Measurements from ENCODE around the gene GJB1. TPM values are rescaled to one million over a fixed set of nuclear protein-coding genes. Genes with fewer than 3 reads are reported as not detected.
"Not testable (repeated sequence)": the region's sequence is repeated elsewhere in the genome, so short reads cannot be mapped to it uniquely, and the experiment has no call there.

Gene GJB1
- total and polyA plus RNA-seq, 2 donors (not counting 1 experiment from before 2014, with no cell fraction given) = not detected

GRCh38 chrX:71175531-71175930 is 47.5 kb upstream of the GJB1 start:
- Histone ChIP-seq H4K20me1 (ENCODE audit: control insufficient read depth, extremely low read depth, insufficient read depth, low read length) (no peaks in the 10 kb centered on the region), H3K27ac (ENCODE audit: insufficient read depth, low read length) (no peak overlapping the region), H3K27me3 (ENCODE audit: control insufficient read depth, insufficient read depth, low read length) (no peaks in the 10 kb centered on the region), H3K4me2 (ENCODE audit: extremely low read depth, insufficient read depth, low read length) (no peak overlapping the region), H3K4me3 (replicated peaks in 1 of 4; ENCODE audit: control extremely low read depth in 1 of 4, insufficient read depth in 1 of 4, low read depth in 3 of 4, low read length in 4 of 4) (no peak overlapping the region), H2AFZ (ENCODE audit: low read length) (no peak overlapping the region), H3K9me3 (ENCODE audit: control insufficient read depth, insufficient read depth, low read depth, low read length) (no peaks in the 10 kb centered on the region), H3K9ac (ENCODE audit: insufficient read depth, low read length) (no peak overlapping the region), H3K36me3 (ENCODE audit: control insufficient read depth, insufficient read depth, low read length) (no peaks in the 10 kb centered on the region), H3K79me2 (ENCODE audit: control insufficient read depth, insufficient read depth, low read length) (no peaks in the 10 kb centered on the region), H3K4me1 (ENCODE audit: control insufficient read depth, extremely low read depth, insufficient read depth, low read length) (no peaks in the 10 kb centered on the region)
- no peak for DNase-seq (ENCODE audit: low read depth in 2 of 2)
- TF ChIP-seq EZH2 (IDR thresholded peaks at IDR 0.05; ENCODE audit: low read length, missing control alignments) = no peak
- no peak for TF ChIP-seq CTCF (conservative IDR thresholded peaks at IDR 0.05 in 1 of 2, IDR thresholded peaks at IDR 0.05 in 1 of 2; ENCODE audit: low read depth in 1 of 2, low read length in 2 of 2)

- Histone ChIP-seq H3K27me3 (ENCODE audit: control insufficient read depth, insufficient read depth, low read length) (no peaks in the 10 kb centered on the region), H3K9ac (ENCODE audit: insufficient read depth, low read length) (no peak overlapping the region), H3K4me1 (ENCODE audit: control insufficient read depth, extremely low read depth, insufficient read depth, low read length) (no peaks in the 10 kb centered on the region), H4K20me1 (ENCODE audit: control insufficient read depth, extremely low read depth, insufficient read depth, low read length) (no peaks in the 10 kb centered on the region), H3K4me3 (replicated peaks in 1 of 4; ENCODE audit: control extremely low read depth in 1 of 4, insufficient read depth in 1 of 4, low read depth in 3 of 4, low read length in 4 of 4) (no peak overlapping the region), H3K36me3 (ENCODE audit: control insufficient read depth, insufficient read depth, low read length) (no peaks in the 10 kb centered on the region), H2AFZ (ENCODE audit: low read length) (no peak overlapping the region), H3K27ac (ENCODE audit: insufficient read depth, low read length) (no peak overlapping the region), H3K79me2 (ENCODE audit: control insufficient read depth, insufficient read depth, low read length) (no peaks in the 10 kb centered on the region), H3K9me3 (ENCODE audit: control insufficient read depth, insufficient read depth, low read depth, low read length) (no peaks in the 10 kb centered on the region), H3K4me2 (ENCODE audit: extremely low read depth, insufficient read depth, low read length) (no peak overlapping the region)
- no peak for DNase-seq (ENCODE audit: low read depth in 2 of 2)
- TF ChIP-seq CTCF (conservative IDR thresholded peaks at IDR 0.05 in 1 of 2, IDR thresholded peaks at IDR 0.05 in 1 of 2; ENCODE audit: low read depth in 1 of 2, low read length in 2 of 2) (no peak), EZH2 (IDR thresholded peaks at IDR 0.05; ENCODE audit: low read length, missing control alignments) (no peak)
Measured at GRCh38 chrX:71177327-71177726, 45.7 kb upstream of the GJB1 start.

GRCh38 chrX:71178908-71179307 is 44.1 kb upstream of the GJB1 start:
- no peak overlapping the region for H3K9ac ChIP-seq (ENCODE audit: insufficient read depth, low read length)
- peak; percentile 52 to 74 for DNase-seq (ENCODE audit: low read depth in 2 of 2)
- H3K9me3 ChIP-seq (ENCODE audit: control insufficient read depth, insufficient read depth, low read depth, low read length) = no peaks in the 10 kb centered on the region
- H3K4me2 ChIP-seq (ENCODE audit: extremely low read depth, insufficient read depth, low read length) = no peak overlapping the region
- no peak overlapping the region for H3K27ac ChIP-seq (ENCODE audit: insufficient read depth, low read length)
- no peak for TF ChIP-seq EZH2 (IDR thresholded peaks at IDR 0.05; ENCODE audit: low read length, missing control alignments)
- TF ChIP-seq CTCF (conservative IDR thresholded peaks at IDR 0.05 in 1 of 2, IDR thresholded peaks at IDR 0.05 in 1 of 2; ENCODE audit: low read depth in 1 of 2, low read length in 2 of 2) = peak; percentile 60 to 67
- no peaks in the 10 kb centered on the region for H3K27me3 ChIP-seq (ENCODE audit: control insufficient read depth, insufficient read depth, low read length)
- no peaks in the 10 kb centered on the region for H3K4me1 ChIP-seq (ENCODE audit: control insufficient read depth, extremely low read depth, insufficient read depth, low read length)
- no peak overlapping the region for H2AFZ ChIP-seq (ENCODE audit: low read length)
- H3K79me2 ChIP-seq (ENCODE audit: control insufficient read depth, insufficient read depth, low read length) = no peaks in the 10 kb centered on the region
- H3K4me3 ChIP-seq (replicated peaks in 1 of 4; ENCODE audit: control extremely low read depth in 1 of 4, insufficient read depth in 1 of 4, low read depth in 3 of 4, low read length in 4 of 4) = no peak overlapping the region
- H4K20me1 ChIP-seq (ENCODE audit: control insufficient read depth, extremely low read depth, insufficient read depth, low read length) = no peaks in the 10 kb centered on the region
- H3K36me3 ChIP-seq (ENCODE audit: control insufficient read depth, insufficient read depth, low read length) = no peaks in the 10 kb centered on the region

- not testable (repeated sequence) for H2AFZ ChIP-seq (ENCODE audit: low read length); DNase-seq (ENCODE audit: low read depth in 2 of 2); H4K20me1 ChIP-seq (ENCODE audit: control insufficient read depth, extremely low read depth, insufficient read depth, low read length)
Measured at GRCh38 chrX:71180579-71181265, 42.3 kb upstream of the GJB1 start.

More at GRCh38 chrX:71180579-71181265, 42.3 kb upstream of the GJB1 start:
- not testable (repeated sequence) for H3K9me3 ChIP-seq (ENCODE audit: control insufficient read depth, insufficient read depth, low read depth, low read length); H3K9ac ChIP-seq (ENCODE audit: insufficient read depth, low read length); H3K36me3 ChIP-seq (ENCODE audit: control insufficient read depth, insufficient read depth, low read length); H3K4me3 ChIP-seq (replicated peaks in 1 of 4; ENCODE audit: control extremely low read depth in 1 of 4, insufficient read depth in 1 of 4, low read depth in 3 of 4, low read length in 4 of 4); H3K4me2 ChIP-seq (ENCODE audit: extremely low read depth, insufficient read depth, low read length); H3K4me1 ChIP-seq (ENCODE audit: control insufficient read depth, extremely low read depth, insufficient read depth, low read length); H3K79me2 ChIP-seq (ENCODE audit: control insufficient read depth, insufficient read depth, low read length); H3K27ac ChIP-seq (ENCODE audit: insufficient read depth, low read length); H3K27me3 ChIP-seq (ENCODE audit: control insufficient read depth, insufficient read depth, low read length)

Data from fibroblast of lung (primary cell).